Caco-2 (cell line): ENCODE results near the gene DEFB113. TPM values are rescaled to one million over a fixed set of nuclear protein-coding genes. Genes with fewer than 3 reads are reported as not detected.

Experiments used
- BruUV-seq: library from RNA; stranded (reverse); fragments of 400-500 nt; replicated peaks from 2 replicates; lab custom pipeline; 2021; lab: Mats Ljungman, UMichigan
- CTCF ChIA-PET: fragments of 300-600 bp; sonication (Branson Sonifier 250); formaldehyde crosslinking; loops from one replicate; lab custom pipeline; 2022; ENCODE audit warnings: antibody characterized with exemption; lab: Charles Lee
- POLR2A ChIA-PET: fragments of 300-600 bp; sonication (Branson Sonifier 250); formaldehyde crosslinking; loops from one replicate; lab custom pipeline; 2022; ENCODE audit warnings: antibody characterized with exemption; lab: Charles Lee
- DNase-seq, 2 experiments: peaks; one replicate each; pipeline versions ENCODE4 v3.0.0 to v3.0.0-alpha.2; 2020 to 2022
- H3K27me3 ChIP-seq: replicated peaks from 2 replicates; pipeline ENCODE4 v1.6.0; 2011; ENCODE audit warnings: low read length; ENCODE audit not compliant: control insufficient read depth, insufficient read depth
- H3K36me3 ChIP-seq: 2 replicates; pipeline ENCODE4 v1.5.1; 2011; ENCODE audit warnings: low read length; ENCODE audit not compliant: control insufficient read depth, insufficient read depth
- H3K4me1 ChIP-seq: fragments of 250-450 bp; sonication (Bioruptor Pico); 2 replicates; pipeline ENCODE4 v1.5.1; 2020; ENCODE audit warnings: mild to moderate bottlenecking
- H3K4me3 ChIP-seq: 2 replicates; pipeline ENCODE4 v1.5.1; 2011; ENCODE audit warnings: low read depth, mild to moderate bottlenecking, control low read depth, low read length
- H3K9me3 ChIP-seq: fragments of 250-450 bp; sonication (Bioruptor Pico); 2 replicates; pipeline ENCODE4 v1.5.1; 2020; ENCODE audit warnings: mild to moderate bottlenecking, moderate library complexity
- H3K27ac Mint-ChIP-seq: one replicate; pipeline ENCODE4 v1.8.0; 2022; ENCODE audit warnings: mixed read lengths; ENCODE audit not compliant: unreplicated experiment
- H3K27me3 Mint-ChIP-seq: one replicate; pipeline ENCODE4 v1.8.0; 2022; ENCODE audit warnings: mixed read lengths; ENCODE audit not compliant: insufficient read depth, unreplicated experiment
- H3K36me3 Mint-ChIP-seq: one replicate; pipeline ENCODE4 v1.8.0; 2022; ENCODE audit warnings: mild to moderate bottlenecking, mixed read lengths; ENCODE audit not compliant: insufficient read depth, unreplicated experiment
- H3K4me1 Mint-ChIP-seq: one replicate; pipeline ENCODE4 v1.8.0; 2022; ENCODE audit warnings: low read depth, mixed read lengths; ENCODE audit not compliant: unreplicated experiment
- H3K4me3 Mint-ChIP-seq: one replicate; pipeline ENCODE4 v1.8.0; 2022; ENCODE audit warnings: mild to moderate bottlenecking, moderate library complexity, mixed read lengths; ENCODE audit not compliant: unreplicated experiment
- H3K9me3 Mint-ChIP-seq: one replicate; pipeline ENCODE4 v1.8.0; 2022; ENCODE audit warnings: mixed read lengths; ENCODE audit not compliant: unreplicated experiment
- intact Hi-C: fragments of 100-400 bp; cut with micrococcal nuclease; formaldehyde crosslinking; loops from one replicate; pipeline ENCODE4 v1.10.0; 2022; ENCODE audit not compliant: unreplicated experiment
- total RNA-seq: library from RNA; stranded (reverse); gene quantifications from 2 replicates; pipeline ENCODE4 v1.2.3, GENCODE V29; 2022
- TF ChIP-seq, protein P1 (sequence below), 2 experiments: fragments of 200-600 bp in 1 of 2; IDR thresholded peaks; 1 replicate in 1 of 2; 2 replicates in 1 of 2; pipeline versions ENCODE4 v1.5.1 to v1.8.0; 2011 to 2022; ENCODE audit warnings: antibody characterized with exemption in 1 of 2, control low read depth in 1 of 2, inconsistent platforms in 1 of 2, low read depth in 1 of 2, low read length in 1 of 2, mild to moderate bottlenecking in 1 of 2, moderate library complexity in 1 of 2; ENCODE audit not compliant: insufficient read depth in 1 of 2, severe bottlenecking in 1 of 2, unreplicated experiment in 1 of 2

DEFB113 gene
- total RNA-seq, 1 experiment from 2014 or later, result not detected

DNA sequence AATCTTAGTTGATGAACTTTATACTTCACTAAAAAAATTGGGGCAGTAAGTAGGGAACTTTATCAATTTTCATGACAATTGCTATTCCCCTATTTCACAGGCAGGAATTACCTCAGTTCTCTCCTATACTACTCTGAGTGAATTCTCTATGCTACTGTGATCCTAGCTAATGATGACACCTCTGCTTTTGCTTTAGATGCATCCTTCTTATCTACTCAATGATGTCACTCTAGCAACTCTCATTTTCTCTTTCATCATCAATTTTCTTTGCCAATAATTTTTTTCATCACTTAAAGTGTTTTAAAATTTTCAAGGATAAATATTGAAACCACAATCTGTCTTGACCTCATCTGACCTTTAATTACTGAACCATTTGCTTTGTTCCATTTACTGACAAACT lies 13.6 kb downstream of the DEFB113 start:
- Mint-ChIP-seq H3K27me3 (peaks cover 5% of the 10 kb centered on the region), H3K9me3 (no peaks in the 10 kb centered on the region), H3K4me3 (no peak overlapping the region), H3K27ac (no peak overlapping the region), H3K36me3 (no peaks in the 10 kb centered on the region), H3K4me1 (no peaks in the 10 kb centered on the region)
- TF ChIP-seq, protein P1, sequence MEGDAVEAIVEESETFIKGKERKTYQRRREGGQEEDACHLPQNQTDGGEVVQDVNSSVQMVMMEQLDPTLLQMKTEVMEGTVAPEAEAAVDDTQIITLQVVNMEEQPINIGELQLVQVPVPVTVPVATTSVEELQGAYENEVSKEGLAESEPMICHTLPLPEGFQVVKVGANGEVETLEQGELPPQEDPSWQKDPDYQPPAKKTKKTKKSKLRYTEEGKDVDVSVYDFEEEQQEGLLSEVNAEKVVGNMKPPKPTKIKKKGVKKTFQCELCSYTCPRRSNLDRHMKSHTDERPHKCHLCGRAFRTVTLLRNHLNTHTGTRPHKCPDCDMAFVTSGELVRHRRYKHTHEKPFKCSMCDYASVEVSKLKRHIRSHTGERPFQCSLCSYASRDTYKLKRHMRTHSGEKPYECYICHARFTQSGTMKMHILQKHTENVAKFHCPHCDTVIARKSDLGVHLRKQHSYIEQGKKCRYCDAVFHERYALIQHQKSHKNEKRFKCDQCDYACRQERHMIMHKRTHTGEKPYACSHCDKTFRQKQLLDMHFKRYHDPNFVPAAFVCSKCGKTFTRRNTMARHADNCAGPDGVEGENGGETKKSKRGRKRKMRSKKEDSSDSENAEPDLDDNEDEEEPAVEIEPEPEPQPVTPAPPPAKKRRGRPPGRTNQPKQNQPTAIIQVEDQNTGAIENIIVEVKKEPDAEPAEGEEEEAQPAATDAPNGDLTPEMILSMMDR (IDR thresholded peaks at IDR 0.05; ENCODE audit: insufficient read depth in 1 of 2, low read depth in 1 of 2, low read length in 1 of 2, severe bottlenecking in 1 of 2, unreplicated experiment in 1 of 2), result no peak
- Histone ChIP-seq H3K9me3 (no peaks in the 10 kb centered on the region), H3K4me3 (no peak overlapping the region), H3K36me3 (no peaks in the 10 kb centered on the region), H3K4me1 (no peaks in the 10 kb centered on the region), H3K27me3 (no peaks in the 10 kb centered on the region)
- CTCF ChIA-PET, result no interaction called here
- POLR2A ChIA-PET, result no interaction called here
- intact Hi-C loops, result no loop called here
- no peak for DNase-seq
- BruUV-seq, result no TSS peak

DNA sequence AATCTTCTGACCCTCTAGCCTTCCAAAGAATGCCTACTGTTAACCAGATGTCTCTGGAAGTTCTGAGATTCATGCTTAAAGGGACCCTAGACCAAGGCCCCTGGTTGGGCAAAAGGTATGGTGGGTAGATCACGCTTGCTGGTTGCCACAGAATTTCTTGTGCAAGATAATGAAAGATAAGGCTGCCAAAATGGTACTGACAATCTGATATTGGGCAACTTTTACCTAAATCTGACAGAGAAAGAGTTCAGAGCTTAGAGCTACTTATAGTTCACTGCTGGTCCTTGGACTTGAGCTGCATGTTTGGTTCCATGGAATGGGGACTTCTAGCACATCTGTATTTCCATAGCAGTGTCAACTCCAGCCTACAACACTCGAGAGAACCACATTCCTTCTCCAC lies 17.5 kb downstream of the DEFB113 start:
- Histone ChIP-seq H3K4me3 (no peak overlapping the region), H3K27me3 (no peaks in the 10 kb centered on the region), H3K36me3 (no peaks in the 10 kb centered on the region), H3K4me1 (no peaks in the 10 kb centered on the region), H3K9me3 (no peaks in the 10 kb centered on the region)
- no peak overlapping the region for H3K27ac Mint-ChIP-seq
- no peaks in the 10 kb centered on the region for H3K36me3 Mint-ChIP-seq
- no peaks in the 10 kb centered on the region for H3K9me3 Mint-ChIP-seq
- H3K4me3 Mint-ChIP-seq, result no peak overlapping the region
- CTCF ChIA-PET, result no interaction called here
- peaks cover 5% of the 10 kb centered on the region for H3K27me3 Mint-ChIP-seq
- H3K4me1 Mint-ChIP-seq, result no peaks in the 10 kb centered on the region
- no peak for DNase-seq
- POLR2A ChIA-PET, result no interaction called here
- no TSS peak for BruUV-seq
- intact Hi-C loops, result no loop called here
- TF ChIP-seq, protein P1 (IDR thresholded peaks at IDR 0.05; ENCODE audit: insufficient read depth in 1 of 2, low read depth in 1 of 2, low read length in 1 of 2, severe bottlenecking in 1 of 2, unreplicated experiment in 1 of 2), result no peak

DNA sequence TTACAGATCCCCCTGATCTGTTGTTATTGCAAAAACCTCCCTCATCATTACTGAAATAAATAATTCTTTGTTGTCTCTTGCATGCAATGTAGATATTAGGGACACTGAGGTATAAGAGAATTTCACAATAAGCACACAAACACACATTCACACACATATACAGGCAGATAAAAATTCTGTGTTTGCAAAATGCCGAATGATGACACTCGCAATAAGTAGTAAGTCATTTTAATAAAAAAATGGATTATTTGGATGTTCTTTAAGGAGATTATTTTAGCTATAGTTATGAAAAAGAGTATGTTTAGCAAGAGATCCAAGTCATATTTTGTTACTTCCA lies 19.0 kb downstream of the DEFB113 start:
- H3K9me3 Mint-ChIP-seq, result no peaks in the 10 kb centered on the region
- H3K27me3 Mint-ChIP-seq, result no peaks in the 10 kb centered on the region
- H3K27me3 ChIP-seq, result no peaks in the 10 kb centered on the region
- DNase-seq, result no peak
- H3K4me1 ChIP-seq, result no peaks in the 10 kb centered on the region
- no peaks in the 10 kb centered on the region for H3K4me1 Mint-ChIP-seq
- no TSS peak for BruUV-seq
- intact Hi-C loops, result no loop called here
- no peaks in the 10 kb centered on the region for H3K36me3 Mint-ChIP-seq
- H3K9me3 ChIP-seq, result no peaks in the 10 kb centered on the region
- no peak overlapping the region for H3K4me3 ChIP-seq
- no peak overlapping the region for H3K4me3 Mint-ChIP-seq
- POLR2A ChIA-PET, result no interaction called here
- no peak overlapping the region for H3K27ac Mint-ChIP-seq
- TF ChIP-seq, protein P1 (IDR thresholded peaks at IDR 0.05; ENCODE audit: insufficient read depth in 1 of 2, low read depth in 1 of 2, low read length in 1 of 2, severe bottlenecking in 1 of 2, unreplicated experiment in 1 of 2), result no peak
- CTCF ChIA-PET, result no interaction called here
- H3K36me3 ChIP-seq, result no peaks in the 10 kb centered on the region
